AG09319 (cell line): ENCODE results near the gene CDK7.

Experiments used
- DNase-seq: peaks from one replicate; pipeline ENCODE4 v3.0.0-alpha.2; 2010; ENCODE audit warnings: low read depth; ENCODE audit errors: extremely low read depth
- CTCF ChIP-seq: IDR thresholded peaks from 2 replicates; pipeline ENCODE4 v1.5.1; 2011; ENCODE audit warnings: low read depth, mild to moderate bottlenecking, inconsistent platforms, low read length, moderate library complexity

The CDK7 gene

GRCh38 chr5:69281114-69281513 is 46.4 kb downstream of the CDK7 start:
- no peak for DNase-seq
- no peak for TF ChIP-seq CTCF

GRCh38 chr5:69284203-69284602 is 49.5 kb downstream of the CDK7 start:
- TF ChIP-seq CTCF, result no peak
- no peak for DNase-seq

GRCh38 chr5:69285448-69286116 is 50.9 kb downstream of the CDK7 start:
- DNase-seq, result no peak
- TF ChIP-seq CTCF, result no peak

- no peak for TF ChIP-seq CTCF
- DNase-seq, result no peak
Measured at GRCh38 chr5:69288069-69288468, 53.4 kb downstream of the CDK7 start.

- no peak for DNase-seq
- TF ChIP-seq CTCF, result no peak
Measured at GRCh38 chr5:69288688-69289087, 54.0 kb downstream of the CDK7 start.

GRCh38 chr5:69292306-69292705 is 57.6 kb downstream of the CDK7 start:
- DNase-seq, result no peak
- TF ChIP-seq CTCF, result no peak

GRCh38 chr5:69293882-69294281 is 59.2 kb downstream of the CDK7 start:
- no peak for TF ChIP-seq CTCF
- DNase-seq, result no peak
